DOHH2 (cell line): ENCODE results near the gene KLHL6.

Experiments
- H3F3A ChIP-seq: fragments of 200-600 bp; sonication (generic), shearing (Covaris generic); 2 replicates; pipeline ENCODE4 v1.6.0; 2016; ENCODE audit warnings: antibody characterized with exemption, mild to moderate bottlenecking; ENCODE audit not compliant: control insufficient read depth, insufficient read depth
- H3K27ac ChIP-seq: fragments of 200-600 bp; sonication (generic); 2 replicates; pipeline ENCODE4 v1.5.1; 2014; ENCODE audit warnings: low read depth, mild to moderate bottlenecking, low read length, moderate library complexity
- H3K27me3 ChIP-seq: fragments of 200-600 bp; sonication (generic); 2 replicates; pipeline ENCODE4 v1.6.1; 2014; ENCODE audit warnings: mild to moderate bottlenecking, low read length, mixed read lengths; ENCODE audit not compliant: control insufficient read depth
- H3K36me3 ChIP-seq: fragments of 200-600 bp; sonication (generic); 2 replicates; pipeline ENCODE4 v1.6.1; 2014; ENCODE audit warnings: mild to moderate bottlenecking, low read length, moderate library complexity, mixed read lengths; ENCODE audit not compliant: control insufficient read depth
- H3K4me1 ChIP-seq: fragments of 200-600 bp; sonication (generic); 2 replicates; pipeline ENCODE4 v1.6.1; 2014; ENCODE audit warnings: mild to moderate bottlenecking, low read length, mixed read lengths; ENCODE audit not compliant: control insufficient read depth
- H3K4me2 ChIP-seq: fragments of 200-600 bp; sonication (generic); 2 replicates; pipeline ENCODE4 v1.6.0; 2014; ENCODE audit warnings: mild to moderate bottlenecking, low read length, moderate library complexity
- H3K4me3 ChIP-seq: fragments of 200-600 bp; sonication (generic); 2 replicates; pipeline ENCODE4 v1.5.1; 2014; ENCODE audit warnings: mild to moderate bottlenecking, low read length, mixed read lengths
- H3K79me2 ChIP-seq: fragments of 200-600 bp; sonication (generic); 2 replicates; pipeline ENCODE4 v1.6.1; 2014; ENCODE audit warnings: mild to moderate bottlenecking, low read length, mixed read lengths; ENCODE audit not compliant: control insufficient read depth
- H3K9me2 ChIP-seq: fragments of 200-600 bp; sonication (generic); replicated peaks from 2 replicates; pipeline ENCODE4 v1.6.1; 2014; ENCODE audit warnings: mild to moderate bottlenecking, low read length, mixed read lengths; ENCODE audit not compliant: control insufficient read depth
- H3K9me3 ChIP-seq: fragments of 200-600 bp; sonication (generic); 2 replicates; pipeline ENCODE4 v1.6.1; 2014; ENCODE audit warnings: antibody characterized with exemption, low read length, mixed read lengths; ENCODE audit not compliant: control insufficient read depth, insufficient read depth
- H4K20me1 ChIP-seq: fragments of 200-600 bp; sonication (generic); 2 replicates; pipeline ENCODE4 v1.6.0; 2014; ENCODE audit warnings: low read depth, mild to moderate bottlenecking, antibody characterized with exemption, low read length, moderate library complexity; ENCODE audit not compliant: control insufficient read depth, insufficient read depth
- EZH2phosphoT487 ChIP-seq: fragments of 200-600 bp; sonication (generic); IDR thresholded peaks from 2 replicates; pipeline ENCODE4 v1.6.1; 2017; ENCODE audit warnings: borderline replicate concordance, mild to moderate bottlenecking, antibody characterized with exemption, low read length, moderate library complexity, mixed read lengths
- TF ChIP-seq, protein P1 (sequence below): fragments of 200-600 bp; sonication (generic); IDR thresholded peaks from one replicate; pipeline ENCODE4 v1.5.1; 2014; ENCODE audit warnings: antibody characterized with exemption, mild to moderate bottlenecking, low read depth, low read length; ENCODE audit not compliant: poor library complexity, severe bottlenecking

The KLHL6 gene

DNA sequence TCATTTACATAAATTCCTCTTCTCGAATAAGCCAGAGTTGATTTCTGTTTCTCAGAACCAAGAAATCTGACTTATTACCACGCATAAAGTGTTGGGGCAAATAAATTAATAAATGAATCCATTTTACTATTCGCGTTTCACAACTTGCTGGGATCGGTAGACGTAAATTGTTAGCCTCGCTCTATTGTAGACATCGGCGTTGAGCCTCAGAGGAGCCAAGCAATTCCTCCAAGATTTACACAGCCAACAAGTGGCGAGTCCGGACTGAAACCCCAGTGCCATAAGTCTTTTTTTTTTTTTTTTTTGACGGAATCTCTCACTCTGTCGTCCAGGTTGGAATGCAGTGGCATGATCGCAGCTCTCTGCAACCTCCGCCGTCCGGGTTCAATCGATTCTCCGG lies 8.9 kb downstream of the KLHL6 start:
- Histone ChIP-seq H4K20me1 (peaks cover 22% of the 10 kb centered on the region), H3K4me1 (peaks cover 100% of the 10 kb centered on the region), H3F3A (peaks cover 31% of the 10 kb centered on the region), H3K4me3 (no peak overlapping the region), H3K36me3 (peaks cover 94% of the 10 kb centered on the region), H3K79me2 (peaks cover 100% of the 10 kb centered on the region), H3K9me2 (no peaks in the 10 kb centered on the region), H3K27ac (peak overlapping the region; percentile 80; the same call in 1 of the 2 replicates), H3K27me3 (no peaks in the 10 kb centered on the region), H3K4me2 (peak overlapping the region; percentile 84), H3K9me3 (no peaks in the 10 kb centered on the region)
- TF ChIP-seq EZH2phosphoT487: no peak
- TF ChIP-seq, protein P1, sequence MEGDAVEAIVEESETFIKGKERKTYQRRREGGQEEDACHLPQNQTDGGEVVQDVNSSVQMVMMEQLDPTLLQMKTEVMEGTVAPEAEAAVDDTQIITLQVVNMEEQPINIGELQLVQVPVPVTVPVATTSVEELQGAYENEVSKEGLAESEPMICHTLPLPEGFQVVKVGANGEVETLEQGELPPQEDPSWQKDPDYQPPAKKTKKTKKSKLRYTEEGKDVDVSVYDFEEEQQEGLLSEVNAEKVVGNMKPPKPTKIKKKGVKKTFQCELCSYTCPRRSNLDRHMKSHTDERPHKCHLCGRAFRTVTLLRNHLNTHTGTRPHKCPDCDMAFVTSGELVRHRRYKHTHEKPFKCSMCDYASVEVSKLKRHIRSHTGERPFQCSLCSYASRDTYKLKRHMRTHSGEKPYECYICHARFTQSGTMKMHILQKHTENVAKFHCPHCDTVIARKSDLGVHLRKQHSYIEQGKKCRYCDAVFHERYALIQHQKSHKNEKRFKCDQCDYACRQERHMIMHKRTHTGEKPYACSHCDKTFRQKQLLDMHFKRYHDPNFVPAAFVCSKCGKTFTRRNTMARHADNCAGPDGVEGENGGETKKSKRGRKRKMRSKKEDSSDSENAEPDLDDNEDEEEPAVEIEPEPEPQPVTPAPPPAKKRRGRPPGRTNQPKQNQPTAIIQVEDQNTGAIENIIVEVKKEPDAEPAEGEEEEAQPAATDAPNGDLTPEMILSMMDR: no peak

DNA sequence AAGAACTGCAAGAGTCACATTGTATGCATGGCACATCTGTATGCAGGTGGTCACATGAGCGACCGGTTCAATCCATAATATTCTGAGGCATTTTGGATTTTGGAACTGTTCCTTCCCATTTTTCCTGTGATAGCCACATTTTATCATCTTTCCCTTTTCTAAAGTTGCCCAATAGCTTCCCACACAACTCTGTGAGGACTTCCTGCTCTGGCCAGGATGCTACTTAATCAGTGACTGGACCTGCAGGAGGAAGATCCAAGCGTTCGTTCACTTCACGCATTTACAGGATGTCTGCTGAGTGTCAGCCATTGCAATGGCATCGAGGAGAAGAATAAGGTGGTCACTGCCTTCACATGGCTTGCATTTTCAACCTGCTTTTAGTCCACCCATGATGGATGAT lies 9.8 kb downstream of the KLHL6 start:
- H3K27me3 ChIP-seq: no peaks in the 10 kb centered on the region
- peaks cover 100% of the 10 kb centered on the region for H3K4me1 ChIP-seq
- H3K27ac ChIP-seq: peak overlapping the region; percentile 80
- H3K4me2 ChIP-seq: peak overlapping the region; percentile 84
- peaks cover 22% of the 10 kb centered on the region for H4K20me1 ChIP-seq
- TF ChIP-seq, protein P1: no peak
- TF ChIP-seq EZH2phosphoT487: no peak
- peaks cover 36% of the 10 kb centered on the region for H3F3A ChIP-seq
- peak overlapping the region; percentile 40; the same call in 1 of the 2 replicates for H3K4me3 ChIP-seq
- peaks cover 96% of the 10 kb centered on the region for H3K36me3 ChIP-seq
- no peaks in the 10 kb centered on the region for H3K9me3 ChIP-seq
- peaks cover 100% of the 10 kb centered on the region for H3K79me2 ChIP-seq
- H3K9me2 ChIP-seq: no peaks in the 10 kb centered on the region

DNA sequence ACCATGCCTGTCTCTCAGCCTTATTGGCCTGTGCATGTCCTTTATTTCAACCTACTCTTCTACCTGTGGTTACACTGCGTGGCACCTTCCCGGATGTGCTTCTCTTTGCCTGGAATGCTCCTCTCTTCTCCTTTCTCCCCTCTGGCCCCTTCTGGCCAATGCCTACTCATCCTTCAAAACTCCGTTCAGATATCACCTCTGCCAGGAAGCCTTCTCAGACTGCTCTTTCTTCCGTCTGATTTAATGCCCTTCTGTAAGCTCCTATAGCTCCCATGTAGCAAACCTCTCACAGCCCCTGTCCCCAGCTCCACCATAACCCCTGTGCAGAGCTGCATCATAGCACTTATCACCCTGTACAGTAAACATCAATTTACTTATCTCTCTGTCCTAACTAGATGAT lies 13.2 kb downstream of the KLHL6 start:
- Histone ChIP-seq H3K79me2 (peaks cover 100% of the 10 kb centered on the region), H3K27ac (peak overlapping the region; percentile 80), H3F3A (peaks cover 42% of the 10 kb centered on the region), H3K36me3 (peaks cover 96% of the 10 kb centered on the region), H3K4me1 (peaks cover 100% of the 10 kb centered on the region), H3K27me3 (no peaks in the 10 kb centered on the region), H3K9me2 (no peaks in the 10 kb centered on the region), H4K20me1 (peaks cover 29% of the 10 kb centered on the region), H3K9me3 (no peaks in the 10 kb centered on the region), H3K4me2 (peak overlapping the region; percentile 84), H3K4me3 (peak overlapping the region; percentile 48)
- no peak for TF ChIP-seq EZH2phosphoT487
- TF ChIP-seq, protein P1: no peak
